H9 (cell line): ENCODE results near the gene GATD1. TPM values are rescaled to one million over a fixed set of nuclear protein-coding genes. Genes with fewer than 3 reads are reported as not detected.

Experiments
- DNase-seq: peaks from one replicate; pipeline ENCODE4 v3.0.0-alpha.2; 2017
- H2AFZ ChIP-seq: one replicate; pipeline ENCODE4 v1.6.1; 2013; ENCODE audit warnings: mild to moderate bottlenecking, low read length, control low read depth, moderate library complexity
- H2AK5ac ChIP-seq: 2 replicates; pipeline ENCODE4 v1.6.1; 2013; ENCODE audit warnings: low read length, control low read depth, mixed read lengths; ENCODE audit not compliant: insufficient read length
- H2BK120ac ChIP-seq: one replicate; pipeline ENCODE4 v1.6.1; 2013; ENCODE audit warnings: low read depth, mild to moderate bottlenecking, low read length, control low read depth, inconsistent platforms; ENCODE audit not compliant: poor library complexity, severe bottlenecking
- H2BK12ac ChIP-seq: 2 replicates; pipeline ENCODE4 v1.6.1; 2013; ENCODE audit warnings: low read length, control low read depth, mixed read lengths, low read depth; ENCODE audit not compliant: insufficient read length
- H2BK15ac ChIP-seq: 2 replicates; pipeline ENCODE4 v1.6.1; 2013; ENCODE audit warnings: low read depth, low read length, control low read depth
- H2BK20ac ChIP-seq: one replicate; pipeline ENCODE4 v1.6.1; 2013; ENCODE audit warnings: low read depth, mild to moderate bottlenecking, low read length, control low read depth, inconsistent platforms; ENCODE audit not compliant: poor library complexity, severe bottlenecking
- H2BK5ac ChIP-seq: 2 replicates; pipeline ENCODE4 v1.6.1; 2013; ENCODE audit warnings: low read length, control low read depth, mixed read lengths; ENCODE audit not compliant: insufficient read length
- H3K14ac ChIP-seq: 2 replicates; pipeline ENCODE4 v1.6.1; 2013; ENCODE audit warnings: low read length, control low read depth; ENCODE audit not compliant: insufficient read depth
- H3K18ac ChIP-seq: 2 replicates; pipeline ENCODE4 v1.6.1; 2013; ENCODE audit warnings: low read depth, mild to moderate bottlenecking, mixed read lengths, low read length, control low read depth; ENCODE audit not compliant: insufficient read length
- H3K23ac ChIP-seq: 2 replicates; pipeline ENCODE4 v1.6.1; 2013; ENCODE audit warnings: low read length, control low read depth, mixed read lengths, low read depth; ENCODE audit not compliant: insufficient read length
- H3K23me2 ChIP-seq: 2 replicates; pipeline ENCODE4 v1.6.1; 2013; ENCODE audit warnings: low read depth, mild to moderate bottlenecking, mixed read lengths, low read length, control low read depth; ENCODE audit not compliant: insufficient read length, poor library complexity, severe bottlenecking
- H3K27ac ChIP-seq: 2 replicates; pipeline ENCODE4 v1.5.1; 2013; ENCODE audit warnings: low read length, control low read depth, mixed read lengths, low read depth; ENCODE audit not compliant: insufficient read length
- H3K27me3 ChIP-seq: 2 replicates; pipeline ENCODE4 v1.6.1; 2013; ENCODE audit warnings: low read length, control low read depth, inconsistent platforms; ENCODE audit not compliant: insufficient read depth
- H3K4ac ChIP-seq: 2 replicates; pipeline ENCODE4 v1.6.1; 2013; ENCODE audit warnings: low read depth, mild to moderate bottlenecking, control low read depth, inconsistent platforms, low read length, moderate library complexity
- H3K4me1 ChIP-seq: 2 replicates; pipeline ENCODE4 v1.6.1; 2013; ENCODE audit warnings: low read length, control low read depth, inconsistent platforms; ENCODE audit not compliant: insufficient read depth
- H3K4me2 ChIP-seq: 2 replicates; pipeline ENCODE4 v1.6.1; 2013; ENCODE audit warnings: low read length, control low read depth, mixed read lengths; ENCODE audit not compliant: insufficient read length, insufficient read depth
- H3K56ac ChIP-seq: 2 replicates; pipeline ENCODE4 v1.6.1; 2013; ENCODE audit warnings: low read depth, mild to moderate bottlenecking, mixed read lengths, low read length, control low read depth; ENCODE audit not compliant: insufficient read length
- H3K79me1 ChIP-seq: 2 replicates; pipeline ENCODE4 v1.6.1; 2013; ENCODE audit warnings: low read depth, mild to moderate bottlenecking, moderate library complexity, low read length, control low read depth, inconsistent platforms; ENCODE audit not compliant: insufficient read depth, poor library complexity, severe bottlenecking
- H3K79me2 ChIP-seq: 2 replicates; pipeline ENCODE4 v1.6.1; 2013; ENCODE audit warnings: low read length, control low read depth, inconsistent platforms; ENCODE audit not compliant: insufficient read depth
- H3K9ac ChIP-seq: 2 replicates; pipeline ENCODE4 v1.6.1; 2013; ENCODE audit warnings: low read length, control low read depth, mixed read lengths; ENCODE audit not compliant: insufficient read length; ENCODE audit errors: extremely low read depth
- H3K9me3 ChIP-seq: one replicate; pipeline ENCODE4 v1.6.1; 2013; ENCODE audit warnings: low read depth, low read length, inconsistent platforms; ENCODE audit not compliant: control insufficient read depth
- H3T11ph ChIP-seq: one replicate; pipeline ENCODE4 v1.6.1; 2013; ENCODE audit warnings: mild to moderate bottlenecking, low read length, control low read depth, inconsistent platforms
- H4K20me1 ChIP-seq: one replicate; pipeline ENCODE4 v1.6.1; 2013; ENCODE audit not compliant: control insufficient read depth, insufficient read length, insufficient read depth
- H4K5ac ChIP-seq: 2 replicates; pipeline ENCODE4 v1.6.1; 2013; ENCODE audit warnings: low read depth, mild to moderate bottlenecking, mixed read lengths, low read length, control low read depth; ENCODE audit not compliant: insufficient read length
- H4K8ac ChIP-seq: replicated peaks from 2 replicates; pipeline ENCODE4 v1.6.1; 2013; ENCODE audit warnings: low read length, control low read depth, mixed read lengths, low read depth; ENCODE audit not compliant: insufficient read length
- H4K91ac ChIP-seq: 2 replicates; pipeline ENCODE4 v1.6.1; 2013; ENCODE audit warnings: low read depth, mild to moderate bottlenecking, moderate library complexity, mixed read lengths, low read length, control low read depth; ENCODE audit not compliant: insufficient read length
- H3K27ac Mint-ChIP-seq, 3 experiments: 2 replicates in 2 of 3; 3 replicates in 1 of 3; pipeline ENCODE4 v1.8.0; 2020 to 2021; ENCODE audit warnings: mixed read lengths in 3 of 3, mild to moderate bottlenecking in 1 of 3, moderate library complexity in 1 of 3
- H3K27me3 Mint-ChIP-seq: 2 replicates; pipeline ENCODE4 v1.8.0; 2021; ENCODE audit warnings: low read depth, mild to moderate bottlenecking, moderate library complexity, mixed read lengths
- H3K36me3 Mint-ChIP-seq, 3 experiments: 2 replicates in 2 of 3; 3 replicates in 1 of 3; pipeline ENCODE4 v1.8.0; 2020 to 2021; ENCODE audit warnings: low read depth in 3 of 3, mixed read lengths in 3 of 3; ENCODE audit not compliant: insufficient read depth in 1 of 3
- H3K4me1 Mint-ChIP-seq, 2 experiments: 2 replicates each; pipeline ENCODE4 v1.8.0; 2020; ENCODE audit warnings: mixed read lengths in 2 of 2
- H3K4me3 Mint-ChIP-seq, 2 experiments: 2 replicates in 1 of 2; 3 replicates in 1 of 2; pipeline ENCODE4 v1.8.0; 2020 to 2021; ENCODE audit warnings: mild to moderate bottlenecking in 2 of 2, mixed read lengths in 2 of 2, moderate library complexity in 1 of 2
- H3K9me3 Mint-ChIP-seq, 2 experiments: 2 replicates in 1 of 2; 3 replicates in 1 of 2; pipeline ENCODE4 v1.8.0; 2020; ENCODE audit warnings: mild to moderate bottlenecking in 2 of 2, mixed read lengths in 2 of 2, moderate library complexity in 1 of 2
- CTCF ChIP-seq: fragments of 200-600 bp; sonication (generic); conservative IDR thresholded peaks from 3 replicates; pipeline ENCODE4 v1.8.0; 2021; ENCODE audit warnings: antibody characterized with exemption, mild to moderate bottlenecking
- WGBS: extraction: QIAGEN DNeasy Blood & Tissue Kit; methylation state at CpG from one replicate; pipeline ENCODE4 v1.1.7; 2013; ENCODE audit warnings: missing lambda C conversion rate, low lambda C conversion rate, mixed read lengths; ENCODE audit not compliant: insufficient read length; ENCODE audit errors: extremely low coverage; 5-methylcytosine and 5-hydroxymethylcytosine counted together
- total RNA-seq: library from RNA; stranded (reverse); gene quantifications from 2 replicates; pipeline ENCODE4 v1.2.1, GENCODE V29; 2021

The GATD1 gene
- total RNA-seq, 1 experiment from 2014 or later = 60.0 TPM

- Histone ChIP-seq H2AK5ac (no peak overlapping the region), H4K8ac (no peak overlapping the region), H4K20me1 (no peaks in the 10 kb centered on the region), H3K56ac (no peak overlapping the region), H3K4me2 (no peak overlapping the region), H3K9ac (no peak overlapping the region), H3K9me3 (no peaks in the 10 kb centered on the region), H3K79me2 (no peaks in the 10 kb centered on the region), H3K27ac (no peak overlapping the region), H3K23me2 (no peaks in the 10 kb centered on the region), H2BK15ac (no peak overlapping the region), H3T11ph (no peak overlapping the region), H3K27me3 (no peaks in the 10 kb centered on the region), H2BK120ac (no peak overlapping the region), H2AFZ (no peak overlapping the region), H2BK20ac (no peak overlapping the region), H3K4me1 (no peaks in the 10 kb centered on the region), H3K4ac (no peak overlapping the region), H3K23ac (no peak overlapping the region), H4K91ac (no peak overlapping the region), H3K18ac (no peak overlapping the region), H3K14ac (no peak overlapping the region), H4K5ac (no peak overlapping the region), H3K79me1 (no peaks in the 10 kb centered on the region), H2BK5ac (no peak overlapping the region), H2BK12ac (no peak overlapping the region)
- H3K36me3 Mint-ChIP-seq = peaks cover 5 to 18% (median 9%) of the 10 kb centered on the region in 3 experiments; a peak in 5 of 7 replicates
- H3K4me1 Mint-ChIP-seq = peaks cover under 1 to 13% of the 10 kb centered on the region in 2 experiments; a peak in 3 of 4 replicates
- H3K27me3 Mint-ChIP-seq = no peaks in the 10 kb centered on the region
- H3K27ac Mint-ChIP-seq = no peak overlapping the region
- WGBS = no CpG with 5 or more reads among the region's 34 CpGs
- H3K9me3 Mint-ChIP-seq = peaks cover 9 to 12% of the 10 kb centered on the region in 2 experiments
- no peak for DNase-seq
- H3K4me3 Mint-ChIP-seq = peak overlapping the region in 1 of 2 experiments; percentile 66; a peak in 3 of 5 replicates
- TF ChIP-seq CTCF = no peak
These were observed 57.9 kb downstream of the GATD1 start for GRCh38 chr11:719214-720016.

Other genes starting within 250 kb of the GATD1 start
- gene HRAS, start 241.9 kb downstream of the GATD1 start, total RNA-seq = 61.8 and 66.0 TPM in 2 replicates
- gene LRRC56, start 240.0 kb downstream of the GATD1 start, total RNA-seq = 3.1 and 3.4 TPM in 2 replicates
- gene LMNTD2, start 216.7 kb downstream of the GATD1 start, total RNA-seq = 4.2 and 4.7 TPM in 2 replicates
- gene RASSF7, start 216.5 kb downstream of the GATD1 start, total RNA-seq = 26.3 and 30.0 TPM in 2 replicates
- 48.9 and 50.6 TPM in 2 replicates for gene PHRF1, start 201.0 kb downstream of the GATD1 start, total RNA-seq
- 9.7 and 9.8 TPM in 2 replicates for gene IRF7, start 161.5 kb downstream of the GATD1 start, total RNA-seq
- 0.46 TPM in 1 of 2 replicates, not detected in the other for gene CDHR5, start 152.5 kb downstream of the GATD1 start, total RNA-seq
- gene SCT, start 150.3 kb downstream of the GATD1 start, total RNA-seq = 1.8 and 2.3 TPM in 2 replicates
- gene DRD4, start 140.2 kb downstream of the GATD1 start, total RNA-seq = 6.2 and 6.8 TPM in 2 replicates
- 67.3 and 68.6 TPM in 2 replicates for gene DEAF1, start 82.3 kb downstream of the GATD1 start, total RNA-seq
- 15.3 and 23.6 TPM in 2 replicates for gene TMEM80, start 81.7 kb downstream of the GATD1 start, total RNA-seq
- 92.8 and 101 TPM in 2 replicates for gene EPS8L2, start 71.3 kb downstream of the GATD1 start, total RNA-seq
- 268 and 300 TPM in 2 replicates for gene TALDO1, start 30.0 kb downstream of the GATD1 start, total RNA-seq
- 0.81 and 0.86 TPM in 2 replicates for gene CEND1, start 12.6 kb upstream of the GATD1 start, total RNA-seq
- gene SLC25A22, start 20.8 kb upstream of the GATD1 start, total RNA-seq = 51.9 and 54.6 TPM in 2 replicates
- 25.3 and 26.6 TPM in 2 replicates for gene PIDD1, start 27.7 kb upstream of the GATD1 start, total RNA-seq
- 2,138 and 2,312 TPM in 2 replicates for gene RPLP2, start 32.5 kb upstream of the GATD1 start, total RNA-seq
- gene PNPLA2, start 41.4 kb upstream of the GATD1 start, total RNA-seq = 62.3 and 67.3 TPM in 2 replicates
- 28.8 and 29.0 TPM in 2 replicates for gene CRACR2B, start 50.4 kb upstream of the GATD1 start, total RNA-seq
- gene CD151, start 55.5 kb upstream of the GATD1 start, total RNA-seq = 138 and 142 TPM in 2 replicates
- 133 and 135 TPM in 2 replicates for gene POLR2L, start 65.0 kb upstream of the GATD1 start, total RNA-seq
- 63.9 and 64.6 TPM in 2 replicates for gene TSPAN4, start 65.4 kb upstream of the GATD1 start, total RNA-seq
- 87.2 and 89.4 TPM in 2 replicates for gene CHID1, start 133.3 kb upstream of the GATD1 start, total RNA-seq
- 51.7 and 53.7 TPM in 2 replicates for gene AP2A2, start 148.4 kb upstream of the GATD1 start, total RNA-seq